ENCODE data around the gene TRIM26. TPM values are rescaled to one million over a fixed set of nuclear protein-coding genes. Genes with fewer than 3 reads are reported as not detected.

The TRIM26 gene
- total RNA-seq, 4 donors from 2014 or later, result 38.1 to 57.8 (median 45.8) TPM

DNA sequence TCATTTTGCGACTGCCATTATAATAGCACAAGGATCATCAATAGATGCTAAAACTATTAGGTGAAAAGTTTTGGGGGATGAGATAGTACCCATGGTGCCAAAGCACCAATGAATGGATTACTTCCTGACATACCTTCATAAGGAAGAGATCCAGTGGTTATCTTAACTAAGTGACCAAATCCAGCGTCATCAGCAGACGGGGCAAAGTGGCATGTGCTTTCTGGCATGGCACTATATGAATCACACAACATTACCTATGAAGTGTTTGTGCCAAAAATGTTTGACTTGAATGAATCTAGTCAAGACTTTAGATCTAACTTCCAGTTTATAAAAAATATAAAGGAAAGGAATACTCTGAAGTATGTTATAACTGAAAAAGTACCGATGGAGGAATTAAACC lies 10.8 kb downstream of the TRIM26 start:
- TF ChIP-seq POLR2A (IDR thresholded peaks at IDR 0.05) (no peak), EP300 (IDR thresholded peaks at IDR 0.05) (no peak), POLR2AphosphoS5 (IDR thresholded peaks at IDR 0.05) (no peak)
- TF ChIP-seq, protein P1, sequence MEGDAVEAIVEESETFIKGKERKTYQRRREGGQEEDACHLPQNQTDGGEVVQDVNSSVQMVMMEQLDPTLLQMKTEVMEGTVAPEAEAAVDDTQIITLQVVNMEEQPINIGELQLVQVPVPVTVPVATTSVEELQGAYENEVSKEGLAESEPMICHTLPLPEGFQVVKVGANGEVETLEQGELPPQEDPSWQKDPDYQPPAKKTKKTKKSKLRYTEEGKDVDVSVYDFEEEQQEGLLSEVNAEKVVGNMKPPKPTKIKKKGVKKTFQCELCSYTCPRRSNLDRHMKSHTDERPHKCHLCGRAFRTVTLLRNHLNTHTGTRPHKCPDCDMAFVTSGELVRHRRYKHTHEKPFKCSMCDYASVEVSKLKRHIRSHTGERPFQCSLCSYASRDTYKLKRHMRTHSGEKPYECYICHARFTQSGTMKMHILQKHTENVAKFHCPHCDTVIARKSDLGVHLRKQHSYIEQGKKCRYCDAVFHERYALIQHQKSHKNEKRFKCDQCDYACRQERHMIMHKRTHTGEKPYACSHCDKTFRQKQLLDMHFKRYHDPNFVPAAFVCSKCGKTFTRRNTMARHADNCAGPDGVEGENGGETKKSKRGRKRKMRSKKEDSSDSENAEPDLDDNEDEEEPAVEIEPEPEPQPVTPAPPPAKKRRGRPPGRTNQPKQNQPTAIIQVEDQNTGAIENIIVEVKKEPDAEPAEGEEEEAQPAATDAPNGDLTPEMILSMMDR (IDR thresholded peaks at IDR 0.05), result no peak
- Histone ChIP-seq H3K9me3 (no peaks in the 10 kb centered on the region), H3K36me3 (peaks cover 0 to 35% of the 10 kb centered on the region in 2 donors), H3K4me3 (no peak overlapping the region), H3K27me3 (no peaks in the 10 kb centered on the region), H3K4me1 (peaks cover 2 to 28% (median 15%) of the 10 kb centered on the region in 3 donors), H3K27ac (no peak overlapping the region)
- no peak for ATAC-seq
- WGBS, 2 donors (ENCODE audit: low coverage in 1 of 2), result 80 to 89% methylated on average over 3 to 4 of the region's 4 CpGs

DNA sequence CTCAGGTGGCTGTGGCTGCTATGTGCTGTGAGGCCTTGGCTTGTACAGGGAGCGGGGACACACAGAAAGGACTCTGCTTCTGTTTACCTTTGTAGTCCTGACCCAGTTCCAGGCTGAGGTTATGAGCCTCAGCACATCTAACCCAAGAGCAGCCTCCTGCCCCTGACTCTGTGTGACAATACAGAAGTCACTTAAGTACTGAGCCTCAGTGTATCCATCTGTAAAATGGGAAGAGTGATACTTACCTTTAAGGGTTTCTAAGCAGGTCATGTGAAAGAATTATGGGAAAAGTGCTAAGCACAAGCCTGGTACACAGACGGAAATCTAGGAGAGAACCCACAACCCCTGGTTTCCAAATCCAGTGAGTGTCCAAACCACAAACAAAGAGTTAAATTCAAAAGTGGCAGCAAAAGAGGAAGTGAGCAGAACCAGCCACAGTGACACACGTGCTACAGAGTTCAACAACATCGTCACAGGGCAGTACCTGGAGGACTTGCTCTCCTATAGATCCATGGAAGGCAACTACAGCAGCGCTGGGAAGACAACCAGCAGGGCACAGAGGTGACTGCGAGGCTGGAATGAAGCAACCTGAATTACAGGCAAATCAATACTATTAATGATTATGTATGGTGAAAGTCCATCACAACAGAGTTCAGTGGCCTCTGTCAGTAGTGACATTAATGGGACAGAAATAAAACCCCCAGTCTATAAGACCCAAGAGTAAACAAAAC lies 12.5 kb downstream of the TRIM26 start:
- no peaks in the 10 kb centered on the region for H3K27me3 ChIP-seq
- peaks cover 0 to 11% (median 0%) of the 10 kb centered on the region in 3 donors for H3K4me1 ChIP-seq
- peaks cover 0 to 52% of the 10 kb centered on the region in 2 donors for H3K36me3 ChIP-seq
- no peak for ATAC-seq
- no peak overlapping the region for H3K4me3 ChIP-seq
- WGBS, 2 donors (ENCODE audit: low coverage in 1 of 2), result 61 to 82% methylated on average over 2 to 5 of the region's 6 CpGs
- TF ChIP-seq EP300 (IDR thresholded peaks at IDR 0.05) (no peak), POLR2A (IDR thresholded peaks at IDR 0.05) (no peak)
- no peak overlapping the region for H3K27ac ChIP-seq
- no peaks in the 10 kb centered on the region for H3K9me3 ChIP-seq

DNA sequence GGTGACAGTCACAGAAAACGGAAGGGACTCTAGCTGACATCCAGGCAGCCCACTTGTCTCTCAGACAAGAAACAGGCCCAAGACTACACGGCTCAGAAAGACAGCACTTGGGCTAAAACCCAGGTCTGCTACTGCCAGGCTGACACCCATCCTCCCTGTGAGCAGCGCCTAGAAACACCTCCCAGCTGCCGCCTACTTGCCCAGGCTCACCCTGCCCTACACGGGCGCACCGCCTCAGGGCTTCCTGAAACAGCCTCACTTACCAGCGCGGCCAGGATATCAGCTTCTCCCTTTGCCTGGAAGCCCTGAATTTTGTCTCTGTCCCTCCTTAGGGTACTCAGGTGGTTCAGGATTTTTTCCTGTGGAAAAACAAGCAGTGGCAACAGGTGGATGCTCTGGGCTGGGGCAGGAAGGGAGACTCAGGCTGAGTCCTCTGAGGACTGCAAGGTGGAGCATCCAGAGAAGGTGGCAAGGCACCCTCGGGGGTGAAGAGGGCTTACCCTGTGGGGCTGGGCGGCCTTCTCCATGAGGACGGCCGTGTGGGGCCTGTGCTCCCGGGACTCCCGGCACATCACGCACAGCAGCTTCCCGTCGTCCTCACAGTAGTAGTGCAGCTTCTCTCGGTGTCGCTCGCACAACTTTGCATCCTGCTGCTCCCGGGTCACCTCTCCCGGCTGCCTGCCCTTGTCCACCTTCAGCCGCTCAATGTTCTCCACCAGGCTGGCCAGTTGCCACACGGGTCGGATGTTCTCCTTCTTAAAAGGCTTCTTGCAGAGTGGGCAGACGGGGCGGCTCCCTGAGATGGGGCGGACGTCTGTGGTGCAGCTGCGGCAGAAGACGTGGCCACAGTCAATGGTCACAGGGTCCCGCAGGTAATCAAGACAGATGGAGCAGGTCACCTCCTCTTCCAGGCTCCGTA lies 14.8 kb downstream of the TRIM26 start:
- WGBS, 2 donors (ENCODE audit: low coverage in 1 of 2), result 93 to 94% methylated on average over 3 to 14 of the region's 34 CpGs
- H3K27ac ChIP-seq, result no peak overlapping the region
- peaks cover 0 to 75% of the 10 kb centered on the region in 2 donors for H3K36me3 ChIP-seq
- ATAC-seq, result no peak
- peaks cover 0 to 9% (median 0%) of the 10 kb centered on the region in 3 donors for H3K4me1 ChIP-seq
- no peaks in the 10 kb centered on the region for H3K9me3 ChIP-seq
- no peaks in the 10 kb centered on the region for H3K27me3 ChIP-seq
- H3K4me3 ChIP-seq, result no peak overlapping the region
- TF ChIP-seq, protein P1 (IDR thresholded peaks at IDR 0.05), result no peak
- TF ChIP-seq POLR2A (IDR thresholded peaks at IDR 0.05), result no peak
- TF ChIP-seq POLR2AphosphoS5 (IDR thresholded peaks at IDR 0.05), result no peak
- TF ChIP-seq EP300 (IDR thresholded peaks at IDR 0.05), result no peak

DNA sequence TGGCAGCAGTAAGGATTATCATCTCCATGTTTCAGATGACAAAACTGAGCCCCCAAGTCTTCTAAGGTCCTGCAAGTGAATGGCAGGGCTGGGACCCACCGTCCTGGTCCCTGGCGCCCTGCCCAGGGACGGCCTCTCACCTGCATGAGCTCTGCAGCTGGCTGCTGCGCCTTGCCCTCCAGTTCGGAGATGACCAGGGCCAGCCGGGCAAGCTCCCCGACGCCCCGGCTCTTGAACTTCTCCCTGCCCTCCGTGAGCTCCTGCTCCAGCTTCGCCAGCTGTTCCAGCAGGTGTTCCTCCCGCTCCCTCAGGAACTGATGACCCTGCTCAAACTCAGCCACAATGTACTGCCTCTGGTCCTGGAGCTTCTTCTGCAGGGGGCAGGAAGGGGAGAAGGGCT lies 16.8 kb downstream of the TRIM26 start:
- H3K36me3 ChIP-seq, result peaks cover 0 to 92% of the 10 kb centered on the region in 2 donors
- no peaks in the 10 kb centered on the region for H3K27me3 ChIP-seq
- TF ChIP-seq POLR2AphosphoS5 (IDR thresholded peaks at IDR 0.05) (no peak), POLR2A (IDR thresholded peaks at IDR 0.05) (no peak), EP300 (IDR thresholded peaks at IDR 0.05) (no peak)
- TF ChIP-seq, protein P1 (IDR thresholded peaks at IDR 0.05), result no peak
- H3K9me3 ChIP-seq, result no peaks in the 10 kb centered on the region
- no peaks in the 10 kb centered on the region for H3K4me1 ChIP-seq
- 95% methylated on average over 10 of the region's 12 CpGs; no CpG with 5 or more reads in 1 of the 2 donors for WGBS, 2 donors (ENCODE audit: low coverage in 1 of 2)
- H3K4me3 ChIP-seq, result no peak overlapping the region
- no peak for ATAC-seq
- H3K27ac ChIP-seq, result no peak overlapping the region

DNA sequence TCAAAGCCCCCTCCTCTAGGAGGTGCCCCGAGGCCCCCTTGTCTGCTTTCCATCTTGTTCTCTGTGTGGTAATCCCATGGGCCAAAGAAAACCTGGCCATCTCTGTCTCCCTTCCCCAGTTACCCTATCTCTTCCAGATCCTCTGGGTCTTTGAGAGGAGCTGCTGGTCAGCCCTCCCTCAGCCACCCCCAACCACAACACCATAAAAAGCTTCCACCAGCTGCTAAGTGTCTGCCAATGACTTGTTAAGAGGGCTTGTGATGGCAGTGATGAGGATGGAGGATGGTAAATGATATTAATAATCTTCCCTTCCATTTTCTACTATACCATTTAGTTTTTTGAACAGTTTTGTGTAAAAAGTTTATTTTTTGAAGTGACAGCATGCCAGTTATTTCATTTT lies 17.3 kb downstream of the TRIM26 start:
- 100% methylated on average over 1 of the region's 1 CpG; no CpG with 5 or more reads in 1 of the 2 donors for WGBS, 2 donors (ENCODE audit: low coverage in 1 of 2)

More for the DNA sequence above, 17.3 kb downstream of the TRIM26 start:
- ATAC-seq, result no peak
- Histone ChIP-seq H3K27ac (no peak overlapping the region), H3K4me1 (no peaks in the 10 kb centered on the region), H3K4me3 (no peak overlapping the region), H3K27me3 (no peaks in the 10 kb centered on the region), H3K9me3 (no peaks in the 10 kb centered on the region), H3K36me3 (peaks cover 2 to 96% of the 10 kb centered on the region in 2 donors)
- no peak for TF ChIP-seq EP300 (IDR thresholded peaks at IDR 0.05)
- TF ChIP-seq, protein P1 (IDR thresholded peaks at IDR 0.05), result no peak
- no peak for TF ChIP-seq POLR2A (IDR thresholded peaks at IDR 0.05)
